HFF-Myc (cell line): Measurements from ENCODE around the gene COG5.
A peak's percentile ranks its signal among the peaks of the same experiment; 100 is the strongest.

ENCODE experiments used
- DNase-seq: peaks from one replicate; pipeline ENCODE4 v3.0.0-alpha.2; 2011; ENCODE audit warnings: low read depth; ENCODE audit errors: extremely low read depth
- H3K4me3 ChIP-seq: replicated peaks from 2 replicates; pipeline ENCODE4 v1.5.1; 2011; ENCODE audit warnings: low read depth, mild to moderate bottlenecking, control low read depth, low read length
- CTCF ChIP-seq: IDR thresholded peaks from 2 replicates; pipeline ENCODE4 v1.5.1; 2012; ENCODE audit warnings: mild to moderate bottlenecking, low read depth, low read length, control low read depth; ENCODE audit errors: missing control alignments

Gene COG5

GRCh38 chr7:107564553-107565298, 1.0 kb upstream of the COG5 start:
- H3K4me3 ChIP-seq: peak overlapping the region; percentile 75
- TF ChIP-seq CTCF: no peak
- DNase-seq: no peak

DNA sequence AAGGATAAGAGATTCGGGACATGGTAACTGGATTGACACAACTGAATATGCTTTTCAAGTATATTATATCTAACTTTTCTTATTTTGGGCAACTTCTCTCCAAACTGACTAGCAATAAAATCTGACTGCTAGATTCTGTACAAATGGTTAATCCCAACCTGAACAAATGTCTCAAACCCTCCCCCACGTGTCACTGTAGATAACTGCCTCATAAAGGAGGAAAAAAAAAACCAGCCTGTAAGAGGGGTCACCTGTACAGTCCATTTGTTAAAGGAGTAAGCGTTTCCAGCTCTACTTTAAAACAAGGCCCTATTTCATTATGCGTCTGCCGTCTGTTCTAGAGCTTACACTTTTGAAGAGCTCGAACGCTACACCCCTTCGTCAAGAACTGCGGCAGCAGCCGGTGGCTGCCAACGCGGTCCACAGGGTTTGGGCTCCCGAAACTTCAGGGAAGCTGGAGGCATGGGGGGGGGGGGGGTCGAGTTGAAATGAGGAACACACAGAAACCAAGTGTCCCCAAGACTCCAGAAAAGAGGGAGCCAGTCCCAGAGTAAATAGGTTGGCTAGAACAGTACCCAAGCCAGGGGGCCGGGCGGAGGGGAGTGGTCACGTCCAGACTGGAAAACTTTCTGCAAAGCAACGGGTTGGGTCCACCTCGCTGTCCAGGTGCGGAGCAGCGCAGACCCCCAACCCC, 492 bp downstream of the COG5 start:
- peak overlapping the region; percentile 75 for H3K4me3 ChIP-seq
- TF ChIP-seq CTCF: no peak
- DNase-seq: no peak

DNA sequence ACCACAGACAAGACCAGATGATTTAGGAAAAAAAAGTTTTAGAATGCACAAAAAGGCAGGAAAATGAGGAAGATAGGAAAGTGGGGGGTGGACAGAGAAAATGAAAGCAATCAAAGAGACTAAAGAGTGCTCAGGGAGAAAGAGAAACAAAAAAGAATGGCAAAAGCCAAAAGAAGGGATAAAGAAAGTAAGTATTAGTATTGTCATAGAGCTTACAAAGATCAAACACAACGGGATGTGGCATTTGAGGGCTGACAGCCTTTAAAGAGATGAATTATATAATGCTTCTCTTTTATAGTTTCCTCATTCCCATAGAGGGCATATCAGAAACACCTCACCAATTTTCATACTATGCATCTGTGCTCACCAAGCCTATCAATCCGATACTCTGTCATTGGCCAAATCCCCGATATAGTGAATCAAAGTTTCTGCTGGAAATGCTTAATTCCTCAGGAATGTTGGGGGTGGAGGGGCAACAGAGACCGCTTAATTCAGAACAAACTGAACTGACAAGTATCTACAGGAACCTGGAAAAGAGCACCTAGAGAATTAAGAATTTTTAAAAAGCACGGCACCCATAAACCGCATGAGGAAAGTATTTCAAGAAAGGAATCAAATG, 2.7 kb downstream of the COG5 start:
- peak overlapping the region; percentile 24 for H3K4me3 ChIP-seq
- DNase-seq: no peak
- no peak for TF ChIP-seq CTCF

GRCh38 chr7:107559864-107560263, 3.9 kb downstream of the COG5 start:
- no peak overlapping the region for H3K4me3 ChIP-seq
- TF ChIP-seq CTCF: no peak
- no peak for DNase-seq

DNA sequence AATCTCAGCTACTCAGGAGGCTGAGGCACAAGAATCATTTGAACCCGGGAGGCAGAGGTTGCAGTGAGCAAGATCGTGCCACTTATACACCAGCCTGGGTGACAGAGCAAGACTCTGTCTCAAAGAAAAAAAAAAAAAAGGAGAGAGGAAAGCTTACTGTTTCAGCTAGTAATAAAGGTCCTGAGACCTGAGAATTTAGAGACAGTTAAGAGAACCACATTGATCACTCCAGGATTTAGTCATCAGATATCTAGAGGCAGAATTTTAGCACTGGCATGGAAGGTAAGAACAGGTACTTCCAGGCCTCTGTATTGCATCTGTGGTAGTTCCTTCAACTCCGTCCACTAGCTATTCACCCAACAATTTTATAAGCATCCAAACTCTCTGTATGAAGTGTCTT, 7.8 kb downstream of the COG5 start:
- no peak for TF ChIP-seq CTCF
- no peak for DNase-seq
- H3K4me3 ChIP-seq: no peak overlapping the region

DNA sequence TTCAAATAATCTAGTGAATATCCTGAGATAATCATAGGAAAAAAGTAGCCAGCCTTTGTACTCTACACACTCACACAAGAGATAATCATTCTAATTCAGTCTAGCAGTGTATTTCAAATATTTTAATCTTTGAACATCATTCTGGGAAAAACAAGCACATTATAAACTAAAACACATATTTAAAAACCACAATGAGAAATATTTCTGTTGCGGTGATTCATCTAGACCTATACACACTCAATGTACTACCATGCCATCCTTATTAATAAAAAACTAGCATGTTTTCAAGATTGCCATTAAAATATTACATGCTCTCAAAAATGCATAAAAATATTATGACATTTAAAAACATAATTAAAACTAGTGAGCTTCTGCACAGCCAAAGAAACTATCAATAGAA, 11.8 kb downstream of the COG5 start:
- H3K4me3 ChIP-seq: no peak overlapping the region
- DNase-seq: no peak
- no peak for TF ChIP-seq CTCF
